Suprapubic skin (tissue), 4 donors: Measurements from ENCODE around the gene EIF5.

Experiments
- EP300 ChIP-seq: sonication (generic); formaldehyde crosslinking; IDR thresholded peaks from one replicate; pipeline ENCODE4 v1.6.1; 2017; ENCODE audit warnings: antibody characterized with exemption
- POLR2A ChIP-seq, 2 donors: fragments of 450-650 bp; IDR thresholded peaks; one replicate each; pipeline ENCODE4 v1.6.1; 2017; ENCODE audit warnings: antibody characterized with exemption in 2 of 2, mild to moderate bottlenecking in 2 of 2, moderate library complexity in 2 of 2
- POLR2AphosphoS5 ChIP-seq, 3 donors: sonication (generic); formaldehyde crosslinking; IDR thresholded peaks; one replicate each; pipeline ENCODE4 v1.6.1; 2017; ENCODE audit warnings: antibody characterized with exemption in 3 of 3
- TF ChIP-seq, protein P1 (sequence below), 2 donors: fragments of 200-600 bp in 1 of 2; fragments of 450-650 bp in 1 of 2; sonication (generic) in 1 of 2; IDR thresholded peaks; one replicate each; pipeline ENCODE4 v1.5.1; 2016 to 2019; ENCODE audit warnings: antibody characterized with exemption in 2 of 2, mild to moderate bottlenecking in 1 of 2, moderate library complexity in 1 of 2

DNA sequence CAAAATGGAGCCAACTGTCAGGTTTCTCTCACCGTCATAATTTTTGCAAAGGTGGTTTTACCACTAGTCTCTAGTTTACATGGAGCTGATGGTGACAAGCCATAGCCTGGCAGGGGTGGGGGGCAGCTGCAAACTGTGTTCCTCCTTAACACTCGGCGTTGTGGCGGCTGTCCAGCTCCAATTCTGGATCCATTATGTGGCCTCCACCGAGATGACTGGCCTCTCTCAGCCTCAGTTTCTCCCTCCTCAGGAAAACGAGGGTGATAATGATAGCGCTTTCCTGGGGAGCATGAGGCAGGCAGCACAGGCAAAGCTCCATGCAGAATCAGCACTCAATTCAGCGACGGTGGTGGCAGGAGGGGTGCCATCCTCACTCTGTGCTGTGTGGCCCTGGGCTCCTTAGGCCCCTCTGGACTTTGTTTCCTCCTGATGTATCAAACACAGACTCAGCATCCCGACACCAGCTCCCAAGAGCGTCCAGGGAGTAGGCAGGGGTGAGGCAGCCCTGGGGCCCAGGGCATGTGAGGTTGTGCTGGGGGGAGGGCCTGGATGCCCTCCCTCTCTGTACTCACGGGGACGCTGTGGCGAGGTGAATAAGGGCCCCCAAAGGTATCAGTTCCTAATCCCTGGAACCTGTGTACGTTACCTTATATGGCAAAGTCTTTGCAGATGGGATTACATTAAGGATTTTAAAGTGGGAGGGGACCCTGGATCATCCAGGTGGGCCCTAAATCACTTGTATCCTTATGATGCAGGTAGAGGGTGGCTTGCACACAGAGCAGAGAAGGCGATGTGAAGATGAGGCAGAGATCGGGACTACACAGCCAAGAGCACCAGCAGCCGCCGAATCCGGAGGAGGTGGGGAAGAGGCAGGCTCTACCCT lies 46.8 kb upstream of the EIF5 start:
- TF ChIP-seq, protein P1, sequence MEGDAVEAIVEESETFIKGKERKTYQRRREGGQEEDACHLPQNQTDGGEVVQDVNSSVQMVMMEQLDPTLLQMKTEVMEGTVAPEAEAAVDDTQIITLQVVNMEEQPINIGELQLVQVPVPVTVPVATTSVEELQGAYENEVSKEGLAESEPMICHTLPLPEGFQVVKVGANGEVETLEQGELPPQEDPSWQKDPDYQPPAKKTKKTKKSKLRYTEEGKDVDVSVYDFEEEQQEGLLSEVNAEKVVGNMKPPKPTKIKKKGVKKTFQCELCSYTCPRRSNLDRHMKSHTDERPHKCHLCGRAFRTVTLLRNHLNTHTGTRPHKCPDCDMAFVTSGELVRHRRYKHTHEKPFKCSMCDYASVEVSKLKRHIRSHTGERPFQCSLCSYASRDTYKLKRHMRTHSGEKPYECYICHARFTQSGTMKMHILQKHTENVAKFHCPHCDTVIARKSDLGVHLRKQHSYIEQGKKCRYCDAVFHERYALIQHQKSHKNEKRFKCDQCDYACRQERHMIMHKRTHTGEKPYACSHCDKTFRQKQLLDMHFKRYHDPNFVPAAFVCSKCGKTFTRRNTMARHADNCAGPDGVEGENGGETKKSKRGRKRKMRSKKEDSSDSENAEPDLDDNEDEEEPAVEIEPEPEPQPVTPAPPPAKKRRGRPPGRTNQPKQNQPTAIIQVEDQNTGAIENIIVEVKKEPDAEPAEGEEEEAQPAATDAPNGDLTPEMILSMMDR (IDR thresholded peaks at IDR 0.05), result no peak
- no peak for TF ChIP-seq POLR2AphosphoS5 (IDR thresholded peaks at IDR 0.05)
- TF ChIP-seq POLR2A (IDR thresholded peaks at IDR 0.05), result no peak
- TF ChIP-seq EP300, result no peak
